Astrocyte (in vitro differentiated cells and primary cell): ENCODE measurements around the gene DMRTB1. TPM values are rescaled to one million over a fixed set of nuclear protein-coding genes. Genes with fewer than 3 reads are reported as not detected.

Experiments used
- DNase-seq: peaks from one replicate; pipeline ENCODE4 v3.0.0-alpha.2; 2010; ENCODE audit warnings: low read depth
- FAIRE-seq: peaks from 2 replicates; lab custom pipeline; 2011; peaks lifted over from hg19 to GRCh38; lab: Jason Lieb, UNC
- H2AFZ ChIP-seq: 2 replicates; pipeline ENCODE4 v1.6.0; 2012; ENCODE audit warnings: low read depth, low read length, inconsistent platforms
- H3K27ac ChIP-seq: 2 replicates; pipeline ENCODE4 v1.5.1; 2011; ENCODE audit warnings: low read depth, low read length, inconsistent platforms
- H3K27me3 ChIP-seq: 2 replicates; pipeline ENCODE4 v1.6.0; 2011; ENCODE audit warnings: low read length, inconsistent platforms; ENCODE audit not compliant: insufficient read depth
- H3K36me3 ChIP-seq: 2 replicates; pipeline ENCODE4 v1.5.1; 2011; ENCODE audit warnings: low read length, inconsistent platforms; ENCODE audit not compliant: insufficient read depth
- H3K4me1 ChIP-seq: 2 replicates; pipeline ENCODE4 v1.5.1; 2011; ENCODE audit warnings: low read length, inconsistent platforms; ENCODE audit not compliant: insufficient read depth
- H3K4me2 ChIP-seq: 2 replicates; pipeline ENCODE4 v1.6.0; 2012; ENCODE audit warnings: low read length, inconsistent platforms
- H3K4me3 ChIP-seq: 2 replicates; pipeline ENCODE4 v1.5.1; 2011; ENCODE audit warnings: low read depth, mild to moderate bottlenecking, low read length, inconsistent platforms; ENCODE audit not compliant: insufficient read depth
- H3K79me2 ChIP-seq: 2 replicates; pipeline ENCODE4 v1.6.0; 2012; ENCODE audit warnings: mild to moderate bottlenecking, low read length, inconsistent platforms; ENCODE audit not compliant: insufficient read depth
- H3K9ac ChIP-seq: 2 replicates; pipeline ENCODE4 v1.6.0; 2012; ENCODE audit warnings: mild to moderate bottlenecking, low read length, inconsistent platforms
- H3K9me3 ChIP-seq: 2 replicates; pipeline ENCODE4 v1.5.1; 2012; ENCODE audit warnings: low read depth, mild to moderate bottlenecking, low read length, inconsistent platforms; ENCODE audit not compliant: insufficient read depth
- H4K20me1 ChIP-seq: 2 replicates; pipeline ENCODE4 v1.6.0; 2012; ENCODE audit warnings: low read length, inconsistent platforms; ENCODE audit not compliant: insufficient read depth
- H3K27ac Mint-ChIP-seq: one replicate; pipeline ENCODE4 v1.8.0; 2021; ENCODE audit warnings: mild to moderate bottlenecking, mixed read lengths; ENCODE audit not compliant: unreplicated experiment
- H3K27me3 Mint-ChIP-seq: one replicate; pipeline ENCODE4 v1.8.0; 2021; ENCODE audit warnings: low read depth, mixed read lengths; ENCODE audit not compliant: unreplicated experiment
- H3K36me3 Mint-ChIP-seq: one replicate; pipeline ENCODE4 v1.8.0; 2021; ENCODE audit warnings: low read depth, mixed read lengths; ENCODE audit not compliant: unreplicated experiment
- H3K4me1 Mint-ChIP-seq: one replicate; pipeline ENCODE4 v1.8.0; 2021; ENCODE audit warnings: low read depth, mixed read lengths; ENCODE audit not compliant: unreplicated experiment
- H3K4me3 Mint-ChIP-seq: one replicate; pipeline ENCODE4 v1.8.0; 2021; ENCODE audit warnings: mild to moderate bottlenecking, moderate library complexity, mixed read lengths; ENCODE audit not compliant: unreplicated experiment
- H3K9me3 Mint-ChIP-seq: one replicate; pipeline ENCODE4 v1.8.0; 2021; ENCODE audit warnings: mild to moderate bottlenecking, mixed read lengths; ENCODE audit not compliant: unreplicated experiment
- CTCF ChIP-seq: IDR thresholded peaks from 2 replicates; pipeline ENCODE4 v1.5.1; 2011; ENCODE audit warnings: low read depth, mild to moderate bottlenecking, inconsistent platforms, low read length, moderate library complexity; ENCODE audit not compliant: insufficient read depth
- EZH2 ChIP-seq: IDR thresholded peaks from 2 replicates; pipeline ENCODE4 v1.6.1; 2012; ENCODE audit warnings: mild to moderate bottlenecking, low read length, inconsistent platforms; ENCODE audit not compliant: insufficient read depth
- total RNA-seq: library from RNA; stranded (reverse); gene quantifications from 2 replicates; pipeline ENCODE4 v1.2.1, GENCODE V29; 2021

DMRTB1 gene
- total RNA-seq, 1 donor from 2014 or later = not detected

- H3K27me3 ChIP-seq = peaks cover 17% of the 10 kb centered on the region
Observed at GRCh38 chr1:53415432-53415831, 43.8 kb upstream of the DMRTB1 start.

GRCh38 chr1:53416269-53416813 lies 42.9 kb upstream of the DMRTB1 start:
- Mint-ChIP-seq H3K4me1 (peaks cover 58% of the 10 kb centered on the region), H3K4me3 (no peak overlapping the region), H3K9me3 (no peaks in the 10 kb centered on the region), H3K27me3 (no peaks in the 10 kb centered on the region), H3K27ac (no peak overlapping the region), H3K36me3 (no peaks in the 10 kb centered on the region)
- H3K9me3 ChIP-seq = peaks cover 3% of the 10 kb centered on the region
- no peak for FAIRE-seq
- H3K4me1 ChIP-seq = peaks cover 34% of the 10 kb centered on the region
- H3K4me2 ChIP-seq = no peak overlapping the region
- no peak overlapping the region for H3K9ac ChIP-seq
- no peak for TF ChIP-seq EZH2
- TF ChIP-seq CTCF = no peak
- DNase-seq = no peak
- H3K4me3 ChIP-seq = no peak overlapping the region
- H3K79me2 ChIP-seq = no peaks in the 10 kb centered on the region
- H3K27ac ChIP-seq = no peak overlapping the region
- no peaks in the 10 kb centered on the region for H3K36me3 ChIP-seq
- no peak overlapping the region for H2AFZ ChIP-seq
- peaks cover 17% of the 10 kb centered on the region for H3K27me3 ChIP-seq
- peaks cover 6% of the 10 kb centered on the region for H4K20me1 ChIP-seq

More at GRCh38 chr1:53415432-53415831, 43.8 kb upstream of the DMRTB1 start:
- H3K9me3 ChIP-seq = no peaks in the 10 kb centered on the region
- DNase-seq (no peak), FAIRE-seq (no peak)
- H3K4me1 Mint-ChIP-seq = peaks cover 60% of the 10 kb centered on the region
- H3K27ac ChIP-seq = no peak overlapping the region
- no peaks in the 10 kb centered on the region for H3K9me3 Mint-ChIP-seq
- peaks cover 6% of the 10 kb centered on the region for H4K20me1 ChIP-seq
- no peak overlapping the region for H3K4me2 ChIP-seq
- H3K4me3 ChIP-seq = no peak overlapping the region
- no peaks in the 10 kb centered on the region for H3K27me3 Mint-ChIP-seq
- H3K4me1 ChIP-seq = peaks cover 38% of the 10 kb centered on the region
- H3K4me3 Mint-ChIP-seq = no peak overlapping the region
- no peak overlapping the region for H2AFZ ChIP-seq
- TF ChIP-seq EZH2 = no peak
- no peak for TF ChIP-seq CTCF
- H3K36me3 ChIP-seq = no peaks in the 10 kb centered on the region
- H3K79me2 ChIP-seq = no peaks in the 10 kb centered on the region
- H3K36me3 Mint-ChIP-seq = no peaks in the 10 kb centered on the region
- H3K9ac ChIP-seq = no peak overlapping the region
- H3K27ac Mint-ChIP-seq = no peak overlapping the region

- Mint-ChIP-seq H3K27ac (peak overlapping the region; percentile 13), H3K4me1 (peaks cover 51% of the 10 kb centered on the region), H3K9me3 (peaks cover 3% of the 10 kb centered on the region), H3K4me3 (no peak overlapping the region), H3K36me3 (no peaks in the 10 kb centered on the region), H3K27me3 (no peaks in the 10 kb centered on the region)
- H3K4me3 ChIP-seq = peak overlapping the region; percentile 5
- H3K4me2 ChIP-seq = peak overlapping the region; percentile 56
- no peak for FAIRE-seq
- no peak overlapping the region for H2AFZ ChIP-seq
- TF ChIP-seq CTCF = no peak
- no peak for TF ChIP-seq EZH2
- no peak for DNase-seq
- H3K79me2 ChIP-seq = no peaks in the 10 kb centered on the region
- H3K9ac ChIP-seq = no peak overlapping the region
- peaks cover 17% of the 10 kb centered on the region for H3K27me3 ChIP-seq
- H3K36me3 ChIP-seq = no peaks in the 10 kb centered on the region
- H3K9me3 ChIP-seq = peaks cover 3% of the 10 kb centered on the region
- peaks cover 27% of the 10 kb centered on the region for H3K4me1 ChIP-seq
- peaks cover 6% of the 10 kb centered on the region for H4K20me1 ChIP-seq
- H3K27ac ChIP-seq = no peak overlapping the region
Observed at GRCh38 chr1:53417074-53417511, 42.1 kb upstream of the DMRTB1 start.
